Astrocyte (in vitro differentiated cells and primary cell): Measurements from ENCODE around the gene RALGAPA2.

Source experiments
- CTCF ChIP-seq: IDR thresholded peaks from 2 replicates; pipeline ENCODE4 v1.5.1; 2011; ENCODE audit warnings: low read depth, mild to moderate bottlenecking, inconsistent platforms, low read length, moderate library complexity; ENCODE audit not compliant: insufficient read depth
- EZH2 ChIP-seq: IDR thresholded peaks from 2 replicates; pipeline ENCODE4 v1.6.1; 2012; ENCODE audit warnings: mild to moderate bottlenecking, low read length, inconsistent platforms; ENCODE audit not compliant: insufficient read depth

DNA sequence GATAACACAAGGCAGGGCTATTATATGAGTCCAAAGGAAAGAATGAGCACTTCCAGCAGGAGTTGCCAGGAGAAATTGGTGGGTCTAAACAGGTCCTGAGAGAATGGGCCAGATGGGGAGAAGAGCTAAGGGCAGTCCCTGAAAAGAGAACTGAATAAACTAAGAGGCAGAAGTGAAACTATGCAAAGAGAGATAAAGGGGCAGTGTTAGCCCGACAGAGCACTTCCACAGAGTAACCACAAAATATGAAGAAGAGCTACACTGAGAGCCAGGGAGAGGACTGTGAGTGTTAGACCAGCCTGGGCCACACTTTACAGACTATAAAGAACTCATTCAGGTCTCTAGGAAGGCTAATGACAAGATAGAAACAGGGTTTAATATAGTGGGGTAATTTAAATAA, 43.8 kb downstream of the RALGAPA2 start:
- TF ChIP-seq CTCF (no peak), EZH2 (no peak)
